Measurements from ENCODE around the gene RSRC2.

DNA sequence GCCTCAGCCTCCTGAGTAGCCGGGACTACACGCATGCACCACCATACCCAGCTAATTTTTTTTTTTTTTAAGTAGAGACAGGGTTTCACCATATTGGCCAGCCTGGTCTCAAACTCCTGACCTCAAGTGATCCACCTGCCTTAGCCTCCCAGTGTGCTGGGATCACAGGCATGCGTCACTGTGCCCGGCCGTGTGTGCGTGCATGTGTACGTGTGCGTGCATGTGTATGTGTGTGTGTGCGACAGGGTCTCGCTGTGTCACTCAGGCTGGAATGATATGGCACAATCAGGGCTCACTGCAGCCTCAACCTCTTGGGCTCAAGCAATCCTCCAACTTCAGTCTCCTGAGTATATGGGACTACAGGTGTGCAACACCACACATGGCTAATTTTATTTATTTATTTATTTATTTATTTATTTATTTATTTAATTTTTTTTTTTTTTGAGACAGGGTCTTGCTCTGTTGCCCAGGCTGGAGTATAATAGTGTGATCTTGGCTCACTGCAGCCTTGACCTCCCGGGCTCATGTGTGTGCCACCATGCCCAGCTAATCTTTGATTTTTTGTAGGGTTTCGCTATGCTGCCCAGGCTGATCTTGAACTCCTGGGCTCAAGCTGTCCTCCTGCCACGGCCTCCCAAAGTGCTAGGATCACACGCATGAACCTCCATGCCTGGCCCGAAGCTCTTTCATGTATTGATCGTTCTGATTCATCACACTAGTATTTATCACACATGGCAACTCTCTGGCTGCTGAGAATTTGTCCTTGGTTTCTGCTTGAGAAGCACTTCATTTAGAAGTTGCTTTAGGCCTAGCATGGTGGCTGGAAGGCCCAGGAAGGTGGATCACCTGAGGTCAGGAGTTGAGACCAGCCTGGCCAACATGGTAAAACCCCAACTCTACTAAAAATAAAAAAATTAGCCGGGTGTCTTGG, 68.4 kb downstream of the RSRC2 start:
- TF ChIP-seq SUZ12 (IDR thresholded peaks at IDR 0.05; ENCODE audit: extremely low read depth, insufficient read depth, insufficient read length) (no peak), YY1 (IDR thresholded peaks at IDR 0.05; ENCODE audit: insufficient read depth, insufficient read length) (no peak), ZNF274 (IDR thresholded peaks at IDR 0.05; ENCODE audit: low read depth, low read length) (no peak)

All from NT2/D1 (cell line).